Measurements from ENCODE around the gene POU5F1. TPM values are rescaled to one million over a fixed set of nuclear protein-coding genes. Genes with fewer than 3 reads are reported as not detected.

The POU5F1 gene
- polyA plus RNA-seq, 1 donor (not counting 4 experiments of a cell fraction or from before 2014, with no cell fraction given): 1.6 TPM

DNA sequence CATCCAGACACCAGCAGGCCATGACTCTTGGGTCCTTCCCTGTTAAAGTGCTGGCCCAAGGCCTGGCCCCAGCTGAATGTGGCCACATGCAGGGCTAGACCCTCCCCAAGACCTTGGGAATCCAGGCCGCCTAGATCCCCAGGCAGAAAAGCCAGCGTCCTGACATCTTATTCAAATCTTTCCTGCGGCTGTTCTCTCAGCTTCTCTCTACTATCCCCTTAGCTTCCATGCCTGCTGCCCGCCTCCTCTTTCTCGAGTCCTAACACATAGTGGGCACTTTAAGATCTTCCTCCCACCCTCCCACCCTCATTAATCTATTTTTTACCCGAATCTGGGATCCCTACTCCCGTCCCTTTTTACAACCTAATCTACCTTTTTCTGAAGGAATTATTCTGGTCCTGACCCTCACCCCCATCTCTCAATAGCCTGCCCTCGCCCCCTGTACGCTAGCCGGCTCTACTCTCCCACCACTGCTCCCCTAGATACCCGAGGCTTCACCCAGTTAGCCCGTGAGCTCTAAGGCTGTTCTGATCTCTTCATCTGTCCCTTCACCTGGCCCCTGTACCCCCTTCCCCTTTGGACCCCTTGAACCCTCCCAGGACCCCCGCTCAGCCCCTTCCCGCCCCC, 12.9 kb downstream of the POU5F1 start, which contains the start of gene CCHCR1:
Gene CCHCR1 (minus strand): TSS at position 290 of the 627 bp plus-strand sequence. CDS start 202 bp downstream, at position 88.
- DNase-seq (ENCODE audit: low read depth, low spot score) (no peak), FAIRE-seq (no peak)
- Histone ChIP-seq H3K79me2 (ENCODE audit: control insufficient read depth, insufficient read depth, low read length) (peaks cover 10% of the 10 kb centered on the region), H3K36me3 (ENCODE audit: control insufficient read depth in 2 of 2, extremely low read depth in 1 of 2, insufficient read depth in 2 of 2, low read length in 2 of 2) (peaks cover 0 to 2% of the 10 kb centered on the region in 2 experiments), H3K4me1 (ENCODE audit: control insufficient read depth, extremely low read depth, insufficient read depth, low read length) (peaks cover 13% of the 10 kb centered on the region), H3K27me3 (ENCODE audit: control insufficient read depth, extremely low read depth, insufficient read depth, low read length) (no peaks in the 10 kb centered on the region), H3K4me2 (ENCODE audit: control insufficient read depth, extremely low read depth, insufficient read depth, low read depth, low read length) (peak within 1 kb of the TSS; percentile 94), H3K4me3 (ENCODE audit: control insufficient read depth in 2 of 3, extremely low read depth in 1 of 3, insufficient read depth in 2 of 3, low read depth in 1 of 3, low read length in 3 of 3) (peak within 1 kb of the TSS; percentile 69 to 94 (median 85)), H3K9ac (ENCODE audit: control insufficient read depth, extremely low read depth, insufficient read depth, low read length) (peak within 1 kb of the TSS; percentile 81), H3K9me3 (ENCODE audit: control insufficient read depth, low read depth, low read length) (no peaks in the 10 kb centered on the region), H3K27ac (ENCODE audit: control insufficient read depth, insufficient read depth, low read length) (peak within 1 kb of the TSS; percentile 59), H2AFZ (ENCODE audit: control insufficient read depth, low read length) (peak within 1 kb of the TSS; percentile 92), H4K20me1 (ENCODE audit: control insufficient read depth, extremely low read depth, insufficient read depth, low read length) (no peaks in the 10 kb centered on the region), H3K9me1 (ENCODE audit: control insufficient read depth, extremely low read depth, insufficient read depth, low read length) (no peaks in the 10 kb centered on the region)
- dilution Hi-C loops (cut with MboI; ENCODE audit: extremely low pct_ligation_motif_present, low sequenced_read_pairs): no loop called here
- no peak for TF ChIP-seq EZH2 (IDR thresholded peaks at IDR 0.05; ENCODE audit: low read length)
- no peak for TF ChIP-seq CTCF (optimal IDR thresholded peaks at IDR 0.05 in 1 of 3, IDR thresholded peaks at IDR 0.05 in 1 of 3, conservative IDR thresholded peaks at IDR 0.05 in 1 of 3; ENCODE audit: extremely low read depth in 1 of 3, insufficient read depth in 2 of 3, low read length in 3 of 3)

GRCh38 chr6:31156641-31157040, 13.8 kb downstream of the POU5F1 start:
- Histone ChIP-seq H3K4me2 (ENCODE audit: control insufficient read depth, extremely low read depth, insufficient read depth, low read depth, low read length) (no peak overlapping the region), H2AFZ (ENCODE audit: control insufficient read depth, low read length) (no peak overlapping the region), H3K9me1 (ENCODE audit: control insufficient read depth, extremely low read depth, insufficient read depth, low read length) (no peaks in the 10 kb centered on the region), H3K4me1 (ENCODE audit: control insufficient read depth, extremely low read depth, insufficient read depth, low read length) (peaks cover 13% of the 10 kb centered on the region), H3K9ac (ENCODE audit: control insufficient read depth, extremely low read depth, insufficient read depth, low read length) (no peak overlapping the region), H3K36me3 (ENCODE audit: control insufficient read depth in 2 of 2, extremely low read depth in 1 of 2, insufficient read depth in 2 of 2, low read length in 2 of 2) (peaks cover 0 to 2% of the 10 kb centered on the region in 2 experiments), H3K9me3 (ENCODE audit: control insufficient read depth, low read depth, low read length) (no peaks in the 10 kb centered on the region), H3K27ac (ENCODE audit: control insufficient read depth, insufficient read depth, low read length) (no peak overlapping the region), H3K4me3 (ENCODE audit: control insufficient read depth in 2 of 3, extremely low read depth in 1 of 3, insufficient read depth in 2 of 3, low read depth in 1 of 3, low read length in 3 of 3) (no peak overlapping the region), H3K79me2 (ENCODE audit: control insufficient read depth, insufficient read depth, low read length) (peaks cover 10% of the 10 kb centered on the region), H3K27me3 (ENCODE audit: control insufficient read depth, extremely low read depth, insufficient read depth, low read length) (no peaks in the 10 kb centered on the region), H4K20me1 (ENCODE audit: control insufficient read depth, extremely low read depth, insufficient read depth, low read length) (no peaks in the 10 kb centered on the region)
- FAIRE-seq (no peak), DNase-seq (ENCODE audit: low read depth, low spot score) (no peak)
- TF ChIP-seq EZH2 (IDR thresholded peaks at IDR 0.05; ENCODE audit: low read length): no peak
- dilution Hi-C loops (cut with MboI; ENCODE audit: extremely low pct_ligation_motif_present, low sequenced_read_pairs): no loop called here
